ENCODE results near the gene HLA-DQB1. TPM values are rescaled to one million over a fixed set of nuclear protein-coding genes. Genes with fewer than 3 reads are reported as not detected.

HLA-DQB1 gene
- total and polyA plus RNA-seq, 2 donors (not counting 1 experiment from before 2014, with no cell fraction given) = not detected

GRCh38 chr6:32609731-32610640, 56.5 kb downstream of the HLA-DQB1 start:
- no peaks in the 10 kb centered on the region for H3K36me3 ChIP-seq (ENCODE audit: control insufficient read depth, insufficient read depth, low read length)
- H3K9ac ChIP-seq (ENCODE audit: insufficient read depth, low read length) = no peak overlapping the region
- H4K20me1 ChIP-seq (ENCODE audit: control insufficient read depth, extremely low read depth, insufficient read depth, low read length) = no peaks in the 10 kb centered on the region
- no peak overlapping the region for H2AFZ ChIP-seq (ENCODE audit: low read length)
- no peaks in the 10 kb centered on the region for H3K27me3 ChIP-seq (ENCODE audit: control insufficient read depth, insufficient read depth, low read length)
- no peak overlapping the region for H3K4me2 ChIP-seq (ENCODE audit: extremely low read depth, insufficient read depth, low read length)
- H3K4me3 ChIP-seq (replicated peaks in 1 of 4; ENCODE audit: control extremely low read depth in 1 of 4, insufficient read depth in 1 of 4, low read depth in 3 of 4, low read length in 4 of 4) = no peak overlapping the region
- H3K27ac ChIP-seq (ENCODE audit: insufficient read depth, low read length) = no peak overlapping the region
- no peaks in the 10 kb centered on the region for H3K9me3 ChIP-seq (ENCODE audit: control insufficient read depth, insufficient read depth, low read depth, low read length)
- H3K79me2 ChIP-seq (ENCODE audit: control insufficient read depth, insufficient read depth, low read length) = no peaks in the 10 kb centered on the region
- H3K4me1 ChIP-seq (ENCODE audit: control insufficient read depth, extremely low read depth, insufficient read depth, low read length) = no peaks in the 10 kb centered on the region
- peak; percentile 81 to 83 for DNase-seq (ENCODE audit: low read depth in 2 of 2)
- TF ChIP-seq, protein P1, sequence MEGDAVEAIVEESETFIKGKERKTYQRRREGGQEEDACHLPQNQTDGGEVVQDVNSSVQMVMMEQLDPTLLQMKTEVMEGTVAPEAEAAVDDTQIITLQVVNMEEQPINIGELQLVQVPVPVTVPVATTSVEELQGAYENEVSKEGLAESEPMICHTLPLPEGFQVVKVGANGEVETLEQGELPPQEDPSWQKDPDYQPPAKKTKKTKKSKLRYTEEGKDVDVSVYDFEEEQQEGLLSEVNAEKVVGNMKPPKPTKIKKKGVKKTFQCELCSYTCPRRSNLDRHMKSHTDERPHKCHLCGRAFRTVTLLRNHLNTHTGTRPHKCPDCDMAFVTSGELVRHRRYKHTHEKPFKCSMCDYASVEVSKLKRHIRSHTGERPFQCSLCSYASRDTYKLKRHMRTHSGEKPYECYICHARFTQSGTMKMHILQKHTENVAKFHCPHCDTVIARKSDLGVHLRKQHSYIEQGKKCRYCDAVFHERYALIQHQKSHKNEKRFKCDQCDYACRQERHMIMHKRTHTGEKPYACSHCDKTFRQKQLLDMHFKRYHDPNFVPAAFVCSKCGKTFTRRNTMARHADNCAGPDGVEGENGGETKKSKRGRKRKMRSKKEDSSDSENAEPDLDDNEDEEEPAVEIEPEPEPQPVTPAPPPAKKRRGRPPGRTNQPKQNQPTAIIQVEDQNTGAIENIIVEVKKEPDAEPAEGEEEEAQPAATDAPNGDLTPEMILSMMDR (conservative IDR thresholded peaks at IDR 0.05 in 1 of 2, IDR thresholded peaks at IDR 0.05 in 1 of 2; ENCODE audit: low read depth in 1 of 2, low read length in 2 of 2) = no peak
- no peak for TF ChIP-seq EZH2 (IDR thresholded peaks at IDR 0.05; ENCODE audit: low read length, missing control alignments)

Other genes with a start within 250 kb of the HLA-DQB1 start
- 0.17 and 1.0 TPM in 2 replicates for gene HLA-DRA, start 226.8 kb downstream of the HLA-DQB1 start, total RNA-seq
- gene HLA-DRA, start 226.8 kb downstream of the HLA-DQB1 start, polyA plus RNA-seq = 0.25 and 0.99 TPM in 2 replicates
- gene HLA-DRB5, start 136.4 kb downstream of the HLA-DQB1 start, total RNA-seq = not detected in 2 replicates
- gene HLA-DRB5, start 136.4 kb downstream of the HLA-DQB1 start, polyA plus RNA-seq = not detected in 2 replicates
- under 0.01 and 0.26 TPM in 2 replicates for gene HLA-DRB1, start 76.8 kb downstream of the HLA-DQB1 start, total RNA-seq
- gene HLA-DRB1, start 76.8 kb downstream of the HLA-DQB1 start, polyA plus RNA-seq = 0.06 and 0.42 TPM in 2 replicates
- 0.26 TPM in 1 of 2 replicates, not detected in the other for gene HLA-DQA1, start 29.3 kb downstream of the HLA-DQB1 start, total RNA-seq
- 0.10 TPM in 1 of 2 replicates, not detected in the other for gene HLA-DQA1, start 29.3 kb downstream of the HLA-DQB1 start, polyA plus RNA-seq
- gene HLA-DQA2, start 74.7 kb upstream of the HLA-DQB1 start, total RNA-seq = not detected in 2 replicates
- gene HLA-DQA2, start 74.7 kb upstream of the HLA-DQB1 start, polyA plus RNA-seq = not detected in 2 replicates
- not detected in 2 replicates for gene HLA-DQB2, start 96.9 kb upstream of the HLA-DQB1 start, total RNA-seq
- not detected in 2 replicates for gene HLA-DQB2, start 96.9 kb upstream of the HLA-DQB1 start, polyA plus RNA-seq
- gene HLA-DOB, start 150.3 kb upstream of the HLA-DQB1 start, total RNA-seq = under 0.01 and 0.26 TPM in 2 replicates
- 0.16 and 0.49 TPM in 2 replicates for gene HLA-DOB, start 150.3 kb upstream of the HLA-DQB1 start, polyA plus RNA-seq
- gene TAP2, start 172.1 kb upstream of the HLA-DQB1 start, total RNA-seq = 14.1 and 27.7 TPM in 2 replicates
- 18.6 and 20.7 TPM in 2 replicates for gene TAP2, start 172.1 kb upstream of the HLA-DQB1 start, polyA plus RNA-seq
- 72.9 and 77.3 TPM in 2 replicates for gene PSMB8, start 177.4 kb upstream of the HLA-DQB1 start, total RNA-seq
- 77.1 and 80.0 TPM in 2 replicates for gene PSMB8, start 177.4 kb upstream of the HLA-DQB1 start, polyA plus RNA-seq
- gene TAP1, start 187.0 kb upstream of the HLA-DQB1 start, total RNA-seq = 66.8 and 107 TPM in 2 replicates
- 30.7 and 31.4 TPM in 2 replicates for gene TAP1, start 187.0 kb upstream of the HLA-DQB1 start, polyA plus RNA-seq
- 54.7 and 64.4 TPM in 2 replicates for gene PSMB9, start 187.5 kb upstream of the HLA-DQB1 start, total RNA-seq
- gene PSMB9, start 187.5 kb upstream of the HLA-DQB1 start, polyA plus RNA-seq = 43.0 and 75.0 TPM in 2 replicates

All from fibroblast of lung (primary cell).